ENCODE results near the gene PI4K2B.
"Not testable (repeated sequence)": the region's sequence is repeated elsewhere in the genome, so short reads cannot be mapped to it uniquely, and the experiment has no call there.

Gene PI4K2B

GRCh38 chr4:25308306-25308705, 74.5 kb downstream of the PI4K2B start:
- DNase-seq = no peak

- no peak for DNase-seq
These were observed 74.9 kb downstream of the PI4K2B start for GRCh38 chr4:25308761-25309160.

GRCh38 chr4:25310066-25310802, 76.4 kb downstream of the PI4K2B start:
- DNase-seq = no peak

GRCh38 chr4:25310803-25311166, 77.0 kb downstream of the PI4K2B start:
- DNase-seq = no peak

GRCh38 chr4:25312496-25313200, 78.8 kb downstream of the PI4K2B start, which contains the start of gene ZCCHC4:
Gene ZCCHC4 (plus strand): TSS chr4:25312774. CDS start chr4:25312810, 36 bp downstream.
- DNase-seq = peak; percentile 89

- no peak for DNase-seq
These were observed 79.5 kb downstream of the PI4K2B start for GRCh38 chr4:25313201-25313895.

- no peak for DNase-seq
These were observed 86.5 kb downstream of the PI4K2B start for GRCh38 chr4:25320336-25320735.

- no peak for DNase-seq
These were observed 86.9 kb downstream of the PI4K2B start for GRCh38 chr4:25320773-25321172.

- no peak for DNase-seq
These were observed 87.9 kb downstream of the PI4K2B start for GRCh38 chr4:25321703-25322102.

- DNase-seq = not testable (repeated sequence)
These were observed 94.6 kb downstream of the PI4K2B start for GRCh38 chr4:25328463-25328862.
